ENCODE measurements around the gene CALML6. TPM values are rescaled to one million over a fixed set of nuclear protein-coding genes. Genes with fewer than 3 reads are reported as not detected.

The CALML6 gene
- total and polyA plus RNA-seq, 2 of the 4 experiments (the other 2 are of a cell fraction), result 0.91 TPM; not detected in 1

DNA sequence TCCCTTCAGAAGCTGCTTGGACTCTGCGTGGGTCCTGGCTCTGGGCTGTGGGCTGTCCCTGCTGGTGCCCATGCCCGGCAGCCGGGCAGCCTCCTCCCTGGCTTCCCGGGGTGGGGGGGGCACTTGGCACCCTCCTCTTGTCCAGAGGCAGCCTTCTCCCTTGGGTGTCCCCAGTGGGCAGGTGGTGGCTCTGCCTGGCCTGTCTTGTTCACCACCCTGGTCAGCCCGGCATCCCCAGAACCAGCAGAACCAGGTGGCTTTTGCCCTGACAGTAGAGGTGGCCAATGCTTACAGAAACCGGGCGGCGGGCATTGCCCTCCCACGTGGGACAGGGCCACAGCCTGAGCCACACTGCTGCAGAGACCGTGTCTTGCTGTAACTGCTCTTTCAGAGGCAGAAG is 50.5 kb downstream of the CALML6 start:
- in situ Hi-C loops (cut with MboI; ENCODE audit: low sequenced_read_pairs), result loop anchor here (10.0 to 25.0 kb wide), 2 partner anchors 189 to 397 kb away; no protein-coding TSS in a partner anchor
- Histone ChIP-seq H3K56ac (ENCODE audit: extremely low read depth, insufficient read depth, low read length) (no peak overlapping the region), H3K4me2 (ENCODE audit: low read depth, low read length) (no peak overlapping the region), H2BK120ac (ENCODE audit: low read depth, low read length) (no peak overlapping the region), H3K27ac (ENCODE audit: insufficient read depth, low read length) (no peak overlapping the region), H3K14ac (replicated peaks; ENCODE audit: low read depth, low read length) (no peak overlapping the region), H2AK5ac (ENCODE audit: low read depth, low read length) (no peak overlapping the region), H3K27me3 (ENCODE audit: control insufficient read depth, insufficient read depth, low read length) (peaks cover 34% of the 10 kb centered on the region), H3K4me3 (ENCODE audit: insufficient read depth, low read depth, low read length) (no peak overlapping the region), H3K9ac (ENCODE audit: low read depth, low read length) (no peak overlapping the region), H2BK20ac (ENCODE audit: low read depth, low read length) (no peak overlapping the region), H2AK9ac (replicated peaks; ENCODE audit: low read depth, low read length, poor library complexity) (no peak overlapping the region), H3K4me1 (ENCODE audit: control insufficient read depth, insufficient read depth, low read length) (no peaks in the 10 kb centered on the region), H3K18ac (ENCODE audit: low read depth, low read length) (no peak overlapping the region), H3K36me3 (ENCODE audit: control insufficient read depth, insufficient read depth, low read length) (no peaks in the 10 kb centered on the region), H3K79me1 (ENCODE audit: low read depth in 1 of 2, low read length in 2 of 2) (no peaks in the 10 kb centered on the region), H4K5ac (ENCODE audit: low read depth, low read length) (no peak overlapping the region), H4K20me1 (ENCODE audit: insufficient read depth, low read length) (no peaks in the 10 kb centered on the region), H4K91ac (ENCODE audit: insufficient read depth, low read depth, low read length) (no peak overlapping the region), H3K4ac (ENCODE audit: low read depth, low read length) (no peak overlapping the region), H2BK15ac (ENCODE audit: low read depth, low read length) (no peak overlapping the region), H2BK5ac (ENCODE audit: low read depth, low read length, poor library complexity, severe bottlenecking) (no peak overlapping the region), H4K8ac (ENCODE audit: low read depth in 2 of 2, low read length in 2 of 2) (no peak overlapping the region), H2AFZ (replicated peaks; ENCODE audit: low read length, poor library complexity) (no peak overlapping the region), H3K9me1 (ENCODE audit: insufficient read depth, low read length) (no peaks in the 10 kb centered on the region), H3K9me3 (ENCODE audit: control insufficient read depth, insufficient read depth, low read length) (no peaks in the 10 kb centered on the region), H3K23ac (ENCODE audit: low read depth, low read length) (no peak overlapping the region)
- ChIA-PET POLR2A (ENCODE audit: unreplicated experiment) (no interaction called here), CTCF (no interaction called here)
- intact Hi-C loops (cut with micrococcal nuclease), result no loop called here
- TF ChIP-seq MAFK (IDR thresholded peaks at IDR 0.05; ENCODE audit: low read depth, low read length) (no peak), BHLHE40 (IDR thresholded peaks at IDR 0.05; ENCODE audit: low read depth, low read length) (no peak), NFE2L2 (IDR thresholded peaks at IDR 0.05; ENCODE audit: low read depth, low read length) (no peak), MAZ (IDR thresholded peaks at IDR 0.05; ENCODE audit: borderline replicate concordance, low read depth, low read length) (no peak), FOS (IDR thresholded peaks at IDR 0.05; ENCODE audit: low read depth, low read length) (no peak), RAD21 (IDR thresholded peaks at IDR 0.05; ENCODE audit: low read length) (no peak), CEBPB (IDR thresholded peaks at IDR 0.05; ENCODE audit: low read depth, low read length) (no peak), MXI1 (IDR thresholded peaks at IDR 0.05; ENCODE audit: borderline replicate concordance, low read depth, low read length) (no peak), CHD1 (IDR thresholded peaks at IDR 0.05; ENCODE audit: low read depth, low read length) (no peak), RCOR1 (IDR thresholded peaks at IDR 0.05; ENCODE audit: insufficient replicate concordance, low read length) (no peak), RFX5 (IDR thresholded peaks at IDR 0.05; ENCODE audit: low read depth, low read length) (no peak), SMC3 (IDR thresholded peaks at IDR 0.05; ENCODE audit: low read depth, low read length) (no peak), POLR2A (IDR thresholded peaks at IDR 0.05; ENCODE audit: low read depth, low read length) (no peak)
- TF ChIP-seq, protein P1, sequence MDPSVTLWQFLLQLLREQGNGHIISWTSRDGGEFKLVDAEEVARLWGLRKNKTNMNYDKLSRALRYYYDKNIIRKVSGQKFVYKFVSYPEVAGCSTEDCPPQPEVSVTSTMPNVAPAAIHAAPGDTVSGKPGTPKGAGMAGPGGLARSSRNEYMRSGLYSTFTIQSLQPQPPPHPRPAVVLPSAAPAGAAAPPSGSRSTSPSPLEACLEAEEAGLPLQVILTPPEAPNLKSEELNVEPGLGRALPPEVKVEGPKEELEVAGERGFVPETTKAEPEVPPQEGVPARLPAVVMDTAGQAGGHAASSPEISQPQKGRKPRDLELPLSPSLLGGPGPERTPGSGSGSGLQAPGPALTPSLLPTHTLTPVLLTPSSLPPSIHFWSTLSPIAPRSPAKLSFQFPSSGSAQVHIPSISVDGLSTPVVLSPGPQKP (IDR thresholded peaks at IDR 0.05; ENCODE audit: borderline replicate concordance, low read depth, low read length), result no peak
- TF ChIP-seq, protein P2, sequence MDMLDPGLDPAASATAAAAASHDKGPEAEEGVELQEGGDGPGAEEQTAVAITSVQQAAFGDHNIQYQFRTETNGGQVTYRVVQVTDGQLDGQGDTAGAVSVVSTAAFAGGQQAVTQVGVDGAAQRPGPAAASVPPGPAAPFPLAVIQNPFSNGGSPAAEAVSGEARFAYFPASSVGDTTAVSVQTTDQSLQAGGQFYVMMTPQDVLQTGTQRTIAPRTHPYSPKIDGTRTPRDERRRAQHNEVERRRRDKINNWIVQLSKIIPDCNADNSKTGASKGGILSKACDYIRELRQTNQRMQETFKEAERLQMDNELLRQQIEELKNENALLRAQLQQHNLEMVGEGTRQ (IDR thresholded peaks at IDR 0.05; ENCODE audit: low read depth, low read length), result no peak
- TF ChIP-seq, protein P3, sequence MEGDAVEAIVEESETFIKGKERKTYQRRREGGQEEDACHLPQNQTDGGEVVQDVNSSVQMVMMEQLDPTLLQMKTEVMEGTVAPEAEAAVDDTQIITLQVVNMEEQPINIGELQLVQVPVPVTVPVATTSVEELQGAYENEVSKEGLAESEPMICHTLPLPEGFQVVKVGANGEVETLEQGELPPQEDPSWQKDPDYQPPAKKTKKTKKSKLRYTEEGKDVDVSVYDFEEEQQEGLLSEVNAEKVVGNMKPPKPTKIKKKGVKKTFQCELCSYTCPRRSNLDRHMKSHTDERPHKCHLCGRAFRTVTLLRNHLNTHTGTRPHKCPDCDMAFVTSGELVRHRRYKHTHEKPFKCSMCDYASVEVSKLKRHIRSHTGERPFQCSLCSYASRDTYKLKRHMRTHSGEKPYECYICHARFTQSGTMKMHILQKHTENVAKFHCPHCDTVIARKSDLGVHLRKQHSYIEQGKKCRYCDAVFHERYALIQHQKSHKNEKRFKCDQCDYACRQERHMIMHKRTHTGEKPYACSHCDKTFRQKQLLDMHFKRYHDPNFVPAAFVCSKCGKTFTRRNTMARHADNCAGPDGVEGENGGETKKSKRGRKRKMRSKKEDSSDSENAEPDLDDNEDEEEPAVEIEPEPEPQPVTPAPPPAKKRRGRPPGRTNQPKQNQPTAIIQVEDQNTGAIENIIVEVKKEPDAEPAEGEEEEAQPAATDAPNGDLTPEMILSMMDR (conservative IDR thresholded peaks at IDR 0.05; ENCODE audit: low read depth, low read length), result no peak
- BruUV-seq (replicated peaks), result no TSS peak
- DNase-seq (no peak), ATAC-seq (ENCODE audit: low read depth) (no peak)
- dilution Hi-C loops (cut with HindIII; ENCODE audit: low sequenced_read_pairs, unreplicated experiment), result no loop called here
- 72% methylated on average over 6 of the region's 10 CpGs; no CpG with 5 or more reads in 1 of the 2 experiments for WGBS, 2 experiments (ENCODE audit: extremely low coverage in 2 of 2, insufficient read length in 1 of 2)

Data from IMR-90 (cell line).